H9 (cell line): ENCODE measurements around the gene SSPN. TPM values are rescaled to one million over a fixed set of nuclear protein-coding genes. Genes with fewer than 3 reads are reported as not detected.

Experiments used
- DNase-seq: peaks from one replicate; pipeline ENCODE4 v3.0.0-alpha.2; 2017
- H2AFZ ChIP-seq: one replicate; pipeline ENCODE4 v1.6.1; 2013; ENCODE audit warnings: mild to moderate bottlenecking, low read length, control low read depth, moderate library complexity
- H2AK5ac ChIP-seq: 2 replicates; pipeline ENCODE4 v1.6.1; 2013; ENCODE audit warnings: low read length, control low read depth, mixed read lengths; ENCODE audit not compliant: insufficient read length
- H2BK120ac ChIP-seq: one replicate; pipeline ENCODE4 v1.6.1; 2013; ENCODE audit warnings: low read depth, mild to moderate bottlenecking, low read length, control low read depth, inconsistent platforms; ENCODE audit not compliant: poor library complexity, severe bottlenecking
- H2BK12ac ChIP-seq: 2 replicates; pipeline ENCODE4 v1.6.1; 2013; ENCODE audit warnings: low read length, control low read depth, mixed read lengths, low read depth; ENCODE audit not compliant: insufficient read length
- H2BK15ac ChIP-seq: 2 replicates; pipeline ENCODE4 v1.6.1; 2013; ENCODE audit warnings: low read depth, low read length, control low read depth
- H2BK20ac ChIP-seq: one replicate; pipeline ENCODE4 v1.6.1; 2013; ENCODE audit warnings: low read depth, mild to moderate bottlenecking, low read length, control low read depth, inconsistent platforms; ENCODE audit not compliant: poor library complexity, severe bottlenecking
- H2BK5ac ChIP-seq: 2 replicates; pipeline ENCODE4 v1.6.1; 2013; ENCODE audit warnings: low read length, control low read depth, mixed read lengths; ENCODE audit not compliant: insufficient read length
- H3K14ac ChIP-seq: 2 replicates; pipeline ENCODE4 v1.6.1; 2013; ENCODE audit warnings: low read length, control low read depth; ENCODE audit not compliant: insufficient read depth
- H3K18ac ChIP-seq: 2 replicates; pipeline ENCODE4 v1.6.1; 2013; ENCODE audit warnings: low read depth, mild to moderate bottlenecking, mixed read lengths, low read length, control low read depth; ENCODE audit not compliant: insufficient read length
- H3K23ac ChIP-seq: 2 replicates; pipeline ENCODE4 v1.6.1; 2013; ENCODE audit warnings: low read length, control low read depth, mixed read lengths, low read depth; ENCODE audit not compliant: insufficient read length
- H3K23me2 ChIP-seq: 2 replicates; pipeline ENCODE4 v1.6.1; 2013; ENCODE audit warnings: low read depth, mild to moderate bottlenecking, mixed read lengths, low read length, control low read depth; ENCODE audit not compliant: insufficient read length, poor library complexity, severe bottlenecking
- H3K27ac ChIP-seq: 2 replicates; pipeline ENCODE4 v1.5.1; 2013; ENCODE audit warnings: low read length, control low read depth, mixed read lengths, low read depth; ENCODE audit not compliant: insufficient read length
- H3K27me3 ChIP-seq: 2 replicates; pipeline ENCODE4 v1.6.1; 2013; ENCODE audit warnings: low read length, control low read depth, inconsistent platforms; ENCODE audit not compliant: insufficient read depth
- H3K4ac ChIP-seq: 2 replicates; pipeline ENCODE4 v1.6.1; 2013; ENCODE audit warnings: low read depth, mild to moderate bottlenecking, control low read depth, inconsistent platforms, low read length, moderate library complexity
- H3K4me1 ChIP-seq: 2 replicates; pipeline ENCODE4 v1.6.1; 2013; ENCODE audit warnings: low read length, control low read depth, inconsistent platforms; ENCODE audit not compliant: insufficient read depth
- H3K4me2 ChIP-seq: 2 replicates; pipeline ENCODE4 v1.6.1; 2013; ENCODE audit warnings: low read length, control low read depth, mixed read lengths; ENCODE audit not compliant: insufficient read length, insufficient read depth
- H3K56ac ChIP-seq: 2 replicates; pipeline ENCODE4 v1.6.1; 2013; ENCODE audit warnings: low read depth, mild to moderate bottlenecking, mixed read lengths, low read length, control low read depth; ENCODE audit not compliant: insufficient read length
- H3K79me1 ChIP-seq: 2 replicates; pipeline ENCODE4 v1.6.1; 2013; ENCODE audit warnings: low read depth, mild to moderate bottlenecking, moderate library complexity, low read length, control low read depth, inconsistent platforms; ENCODE audit not compliant: insufficient read depth, poor library complexity, severe bottlenecking
- H3K79me2 ChIP-seq: 2 replicates; pipeline ENCODE4 v1.6.1; 2013; ENCODE audit warnings: low read length, control low read depth, inconsistent platforms; ENCODE audit not compliant: insufficient read depth
- H3K9ac ChIP-seq: 2 replicates; pipeline ENCODE4 v1.6.1; 2013; ENCODE audit warnings: low read length, control low read depth, mixed read lengths; ENCODE audit not compliant: insufficient read length; ENCODE audit errors: extremely low read depth
- H3K9me3 ChIP-seq: one replicate; pipeline ENCODE4 v1.6.1; 2013; ENCODE audit warnings: low read depth, low read length, inconsistent platforms; ENCODE audit not compliant: control insufficient read depth
- H3T11ph ChIP-seq: one replicate; pipeline ENCODE4 v1.6.1; 2013; ENCODE audit warnings: mild to moderate bottlenecking, low read length, control low read depth, inconsistent platforms
- H4K20me1 ChIP-seq: one replicate; pipeline ENCODE4 v1.6.1; 2013; ENCODE audit not compliant: control insufficient read depth, insufficient read length, insufficient read depth
- H4K5ac ChIP-seq: 2 replicates; pipeline ENCODE4 v1.6.1; 2013; ENCODE audit warnings: low read depth, mild to moderate bottlenecking, mixed read lengths, low read length, control low read depth; ENCODE audit not compliant: insufficient read length
- H4K8ac ChIP-seq: replicated peaks from 2 replicates; pipeline ENCODE4 v1.6.1; 2013; ENCODE audit warnings: low read length, control low read depth, mixed read lengths, low read depth; ENCODE audit not compliant: insufficient read length
- H4K91ac ChIP-seq: 2 replicates; pipeline ENCODE4 v1.6.1; 2013; ENCODE audit warnings: low read depth, mild to moderate bottlenecking, moderate library complexity, mixed read lengths, low read length, control low read depth; ENCODE audit not compliant: insufficient read length
- H3K27ac Mint-ChIP-seq, 3 experiments: 2 replicates in 2 of 3; 3 replicates in 1 of 3; pipeline ENCODE4 v1.8.0; 2020 to 2021; ENCODE audit warnings: mixed read lengths in 3 of 3, mild to moderate bottlenecking in 1 of 3, moderate library complexity in 1 of 3
- H3K27me3 Mint-ChIP-seq: 2 replicates; pipeline ENCODE4 v1.8.0; 2021; ENCODE audit warnings: low read depth, mild to moderate bottlenecking, moderate library complexity, mixed read lengths
- H3K36me3 Mint-ChIP-seq, 3 experiments: 2 replicates in 2 of 3; 3 replicates in 1 of 3; pipeline ENCODE4 v1.8.0; 2020 to 2021; ENCODE audit warnings: low read depth in 3 of 3, mixed read lengths in 3 of 3; ENCODE audit not compliant: insufficient read depth in 1 of 3
- H3K4me1 Mint-ChIP-seq, 2 experiments: 2 replicates each; pipeline ENCODE4 v1.8.0; 2020; ENCODE audit warnings: mixed read lengths in 2 of 2
- H3K4me3 Mint-ChIP-seq, 2 experiments: 2 replicates in 1 of 2; 3 replicates in 1 of 2; pipeline ENCODE4 v1.8.0; 2020 to 2021; ENCODE audit warnings: mild to moderate bottlenecking in 2 of 2, mixed read lengths in 2 of 2, moderate library complexity in 1 of 2
- H3K9me3 Mint-ChIP-seq, 2 experiments: 2 replicates in 1 of 2; 3 replicates in 1 of 2; pipeline ENCODE4 v1.8.0; 2020; ENCODE audit warnings: mild to moderate bottlenecking in 2 of 2, mixed read lengths in 2 of 2, moderate library complexity in 1 of 2
- WGBS: extraction: QIAGEN DNeasy Blood & Tissue Kit; methylation state at CpG from one replicate; pipeline ENCODE4 v1.1.7; 2013; ENCODE audit warnings: missing lambda C conversion rate, low lambda C conversion rate, mixed read lengths; ENCODE audit not compliant: insufficient read length; ENCODE audit errors: extremely low coverage; 5-methylcytosine and 5-hydroxymethylcytosine counted together
- total RNA-seq: library from RNA; stranded (reverse); gene quantifications from 2 replicates; pipeline ENCODE4 v1.2.1, GENCODE V29; 2021
- TF ChIP-seq, protein P1 (sequence below): fragments of 200-600 bp; sonication (generic); conservative IDR thresholded peaks from 3 replicates; pipeline ENCODE4 v1.8.0; 2021; ENCODE audit warnings: antibody characterized with exemption, mild to moderate bottlenecking

SSPN gene
- total RNA-seq, 1 experiment from 2014 or later: 0.81 TPM

DNA sequence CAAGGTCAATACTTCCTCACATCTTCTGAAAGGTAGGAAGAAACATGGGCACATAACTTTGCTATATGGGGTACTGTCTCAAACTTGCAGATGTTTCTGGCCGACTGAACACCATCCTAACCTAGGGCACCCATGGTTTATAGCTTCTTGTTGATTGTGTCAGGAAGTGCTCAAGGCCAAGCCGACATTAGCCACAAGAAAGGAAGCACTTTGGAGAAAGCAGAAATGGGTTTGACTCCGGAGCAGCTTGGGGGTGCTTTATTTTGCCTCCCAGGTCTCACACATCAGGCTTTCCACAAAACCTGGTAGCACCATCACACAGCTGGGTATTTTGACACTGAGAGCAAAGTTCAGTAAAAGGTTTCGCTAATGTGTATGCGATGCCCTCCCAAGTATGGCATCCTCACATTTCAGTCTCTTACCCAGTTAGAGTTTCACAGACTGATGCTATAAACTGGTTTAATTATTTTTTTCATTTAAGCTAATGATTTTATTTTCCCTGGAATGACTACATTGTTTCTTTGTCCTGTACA lies 45.3 kb upstream of the SSPN start:
- no peak overlapping the region for H4K91ac ChIP-seq
- no peaks in the 10 kb centered on the region for H3K79me2 ChIP-seq
- no peak overlapping the region; a peak in 1 of 7 replicates for H3K27ac Mint-ChIP-seq
- H3K23me2 ChIP-seq: no peaks in the 10 kb centered on the region
- H3K27me3 ChIP-seq: no peaks in the 10 kb centered on the region
- no peak overlapping the region for H3K4me2 ChIP-seq
- H3K9me3 Mint-ChIP-seq: no peaks in the 10 kb centered on the region
- WGBS: no CpG with 5 or more reads among the region's 5 CpGs
- H3K9ac ChIP-seq: no peak overlapping the region
- no peak overlapping the region for H2AK5ac ChIP-seq
- no peak overlapping the region for H2BK12ac ChIP-seq
- no peak overlapping the region for H3K27ac ChIP-seq
- H3K4me1 Mint-ChIP-seq: peaks cover 6 to 10% of the 10 kb centered on the region in 2 experiments; a peak in 2 of 4 replicates
- no peak for DNase-seq
- no peak overlapping the region for H4K5ac ChIP-seq
- H4K20me1 ChIP-seq: no peaks in the 10 kb centered on the region
- no peak overlapping the region for H3K23ac ChIP-seq
- no peak overlapping the region for H3K14ac ChIP-seq
- no peak overlapping the region for H2AFZ ChIP-seq
- no peaks in the 10 kb centered on the region for H3K9me3 ChIP-seq
- H2BK20ac ChIP-seq: no peak overlapping the region
- H3K56ac ChIP-seq: no peak overlapping the region
- H2BK15ac ChIP-seq: no peak overlapping the region
- H3K4me3 Mint-ChIP-seq: no peak overlapping the region
- no peaks in the 10 kb centered on the region for H3K79me1 ChIP-seq
- no peak overlapping the region for H3T11ph ChIP-seq
- H3K4ac ChIP-seq: no peak overlapping the region
- H2BK5ac ChIP-seq: no peak overlapping the region
- H2BK120ac ChIP-seq: no peak overlapping the region
- TF ChIP-seq, protein P1, sequence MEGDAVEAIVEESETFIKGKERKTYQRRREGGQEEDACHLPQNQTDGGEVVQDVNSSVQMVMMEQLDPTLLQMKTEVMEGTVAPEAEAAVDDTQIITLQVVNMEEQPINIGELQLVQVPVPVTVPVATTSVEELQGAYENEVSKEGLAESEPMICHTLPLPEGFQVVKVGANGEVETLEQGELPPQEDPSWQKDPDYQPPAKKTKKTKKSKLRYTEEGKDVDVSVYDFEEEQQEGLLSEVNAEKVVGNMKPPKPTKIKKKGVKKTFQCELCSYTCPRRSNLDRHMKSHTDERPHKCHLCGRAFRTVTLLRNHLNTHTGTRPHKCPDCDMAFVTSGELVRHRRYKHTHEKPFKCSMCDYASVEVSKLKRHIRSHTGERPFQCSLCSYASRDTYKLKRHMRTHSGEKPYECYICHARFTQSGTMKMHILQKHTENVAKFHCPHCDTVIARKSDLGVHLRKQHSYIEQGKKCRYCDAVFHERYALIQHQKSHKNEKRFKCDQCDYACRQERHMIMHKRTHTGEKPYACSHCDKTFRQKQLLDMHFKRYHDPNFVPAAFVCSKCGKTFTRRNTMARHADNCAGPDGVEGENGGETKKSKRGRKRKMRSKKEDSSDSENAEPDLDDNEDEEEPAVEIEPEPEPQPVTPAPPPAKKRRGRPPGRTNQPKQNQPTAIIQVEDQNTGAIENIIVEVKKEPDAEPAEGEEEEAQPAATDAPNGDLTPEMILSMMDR: no peak
- H3K27me3 Mint-ChIP-seq: peaks cover 2% of the 10 kb centered on the region
- H4K8ac ChIP-seq: no peak overlapping the region
- no peak overlapping the region for H3K18ac ChIP-seq
- H3K4me1 ChIP-seq: no peaks in the 10 kb centered on the region
- no peaks in the 10 kb centered on the region for H3K36me3 Mint-ChIP-seq
